ENCODE results near the gene AKR1C2.

DNA sequence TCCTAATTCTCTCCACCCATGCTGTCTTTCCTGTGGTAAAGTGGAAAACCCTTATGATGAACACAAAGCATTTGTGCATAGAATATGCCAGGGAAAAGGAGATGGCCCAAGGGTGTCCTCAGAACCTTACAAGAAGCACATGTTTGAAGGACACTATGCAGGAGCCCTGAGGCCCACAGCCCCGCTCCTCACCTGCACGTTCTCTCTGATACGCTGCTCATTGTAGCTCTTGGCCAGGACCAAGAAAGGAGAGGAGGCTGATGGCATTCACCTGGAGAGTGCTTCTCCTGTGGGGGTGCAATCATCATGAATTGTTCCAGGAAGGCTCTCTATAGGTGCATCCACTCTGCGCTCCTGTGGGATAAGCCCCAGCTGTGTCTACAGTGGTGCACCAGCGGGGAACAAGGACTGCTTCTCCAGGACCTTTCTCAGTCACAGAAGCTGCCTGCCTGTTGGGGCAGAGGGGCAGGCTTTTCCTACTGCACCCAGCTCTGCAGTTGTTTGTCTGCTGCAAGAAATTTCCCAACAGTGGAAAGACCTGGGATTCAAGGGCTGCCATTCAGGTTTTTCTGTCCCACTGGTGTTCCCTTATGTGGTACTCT, 19.9 kb downstream of the AKR1C2 start:
- TF ChIP-seq, protein P1, sequence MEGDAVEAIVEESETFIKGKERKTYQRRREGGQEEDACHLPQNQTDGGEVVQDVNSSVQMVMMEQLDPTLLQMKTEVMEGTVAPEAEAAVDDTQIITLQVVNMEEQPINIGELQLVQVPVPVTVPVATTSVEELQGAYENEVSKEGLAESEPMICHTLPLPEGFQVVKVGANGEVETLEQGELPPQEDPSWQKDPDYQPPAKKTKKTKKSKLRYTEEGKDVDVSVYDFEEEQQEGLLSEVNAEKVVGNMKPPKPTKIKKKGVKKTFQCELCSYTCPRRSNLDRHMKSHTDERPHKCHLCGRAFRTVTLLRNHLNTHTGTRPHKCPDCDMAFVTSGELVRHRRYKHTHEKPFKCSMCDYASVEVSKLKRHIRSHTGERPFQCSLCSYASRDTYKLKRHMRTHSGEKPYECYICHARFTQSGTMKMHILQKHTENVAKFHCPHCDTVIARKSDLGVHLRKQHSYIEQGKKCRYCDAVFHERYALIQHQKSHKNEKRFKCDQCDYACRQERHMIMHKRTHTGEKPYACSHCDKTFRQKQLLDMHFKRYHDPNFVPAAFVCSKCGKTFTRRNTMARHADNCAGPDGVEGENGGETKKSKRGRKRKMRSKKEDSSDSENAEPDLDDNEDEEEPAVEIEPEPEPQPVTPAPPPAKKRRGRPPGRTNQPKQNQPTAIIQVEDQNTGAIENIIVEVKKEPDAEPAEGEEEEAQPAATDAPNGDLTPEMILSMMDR (IDR thresholded peaks at IDR 0.05), result no peak
- TF ChIP-seq ZFX (IDR thresholded peaks at IDR 0.05; ENCODE audit: borderline replicate concordance), result no peak

Data from 22Rv1 (cell line).